GM18517 (cell line): ENCODE results near the gene STX8.

ENCODE experiments used
- ATAC-seq: cut with Tn5 transposase; IDR thresholded peaks from one replicate; pipeline ENCODE4 v1.9.1; 2021; ENCODE audit warnings: mild to moderate bottlenecking, moderate library complexity; ENCODE audit not compliant: unreplicated experiment

STX8 gene

GRCh38 chr17:9309216-9309615 lies 266.4 kb downstream of the STX8 start:
- no peak for ATAC-seq

- ATAC-seq = no peak
Observed at GRCh38 chr17:9308069-9308468, 267.6 kb downstream of the STX8 start.

GRCh38 chr17:9307313-9307998 lies 268.2 kb downstream of the STX8 start:
- ATAC-seq = no peak

GRCh38 chr17:9306086-9306485 lies 269.5 kb downstream of the STX8 start:
- no peak for ATAC-seq

- ATAC-seq = no peak
Observed at GRCh38 chr17:9299695-9300094, 275.9 kb downstream of the STX8 start.

GRCh38 chr17:9298776-9299295 lies 276.8 kb downstream of the STX8 start:
- ATAC-seq = no peak

GRCh38 chr17:9298135-9298534 lies 277.5 kb downstream of the STX8 start:
- ATAC-seq = no peak

- ATAC-seq = no peak
Observed at GRCh38 chr17:9294661-9295210, 280.9 kb downstream of the STX8 start.

- ATAC-seq = no peak
Observed at GRCh38 chr17:9292561-9292941, 283.1 kb downstream of the STX8 start.

- no peak for ATAC-seq
Observed at GRCh38 chr17:9291912-9292560, 283.6 kb downstream of the STX8 start.

- no peak for ATAC-seq
Observed at GRCh38 chr17:9290226-9290613, 285.4 kb downstream of the STX8 start.

GRCh38 chr17:9287306-9287705 lies 288.3 kb downstream of the STX8 start:
- ATAC-seq = no peak

- ATAC-seq = no peak
Observed at GRCh38 chr17:9286434-9286833, 289.2 kb downstream of the STX8 start.

GRCh38 chr17:9285602-9286427 lies 289.8 kb downstream of the STX8 start:
- no peak for ATAC-seq

- no peak for ATAC-seq
Observed at GRCh38 chr17:9284884-9285283, 290.7 kb downstream of the STX8 start.

GRCh38 chr17:9283909-9284308 lies 291.7 kb downstream of the STX8 start:
- no peak for ATAC-seq

- ATAC-seq = no peak
Observed at GRCh38 chr17:9279893-9280292, 295.7 kb downstream of the STX8 start.

- ATAC-seq = no peak
Observed at GRCh38 chr17:9274973-9275372, 300.6 kb downstream of the STX8 start.

- no peak for ATAC-seq
Observed at GRCh38 chr17:9273428-9274391, 301.9 kb downstream of the STX8 start.

- no peak for ATAC-seq
Observed at GRCh38 chr17:9272501-9273200, 303.0 kb downstream of the STX8 start.
